ENCODE measurements around the gene AVL9. TPM values are rescaled to one million over a fixed set of nuclear protein-coding genes. Genes with fewer than 3 reads are reported as not detected.

AVL9 gene
- total and polyA plus RNA-seq, 9 of the 15 experiments (the other 6 are each of a cell fraction or from before 2014, with no cell fraction given): 6.4 to 66.2 (median 30.1) TPM

DNA sequence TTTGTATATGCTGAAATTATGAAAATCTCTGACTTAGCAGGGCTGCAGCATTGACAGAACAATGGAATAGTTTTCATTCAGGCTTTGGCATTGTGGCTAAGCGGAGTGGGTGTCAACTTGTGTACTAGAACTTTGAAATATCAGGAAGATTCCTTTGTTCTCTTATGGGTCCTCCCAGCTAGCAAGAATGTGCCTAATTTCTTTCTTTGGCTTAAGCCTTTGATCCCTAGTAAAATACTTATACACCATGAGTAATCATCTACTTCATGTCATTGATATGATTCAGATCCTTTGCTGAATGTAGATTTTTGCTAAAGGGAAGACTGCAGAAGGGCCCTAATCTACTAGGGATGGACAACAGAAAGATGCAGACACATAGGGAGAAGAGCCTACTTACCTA is 6.2 kb downstream of the AVL9 start (continued):
- TF ChIP-seq, protein P1, sequence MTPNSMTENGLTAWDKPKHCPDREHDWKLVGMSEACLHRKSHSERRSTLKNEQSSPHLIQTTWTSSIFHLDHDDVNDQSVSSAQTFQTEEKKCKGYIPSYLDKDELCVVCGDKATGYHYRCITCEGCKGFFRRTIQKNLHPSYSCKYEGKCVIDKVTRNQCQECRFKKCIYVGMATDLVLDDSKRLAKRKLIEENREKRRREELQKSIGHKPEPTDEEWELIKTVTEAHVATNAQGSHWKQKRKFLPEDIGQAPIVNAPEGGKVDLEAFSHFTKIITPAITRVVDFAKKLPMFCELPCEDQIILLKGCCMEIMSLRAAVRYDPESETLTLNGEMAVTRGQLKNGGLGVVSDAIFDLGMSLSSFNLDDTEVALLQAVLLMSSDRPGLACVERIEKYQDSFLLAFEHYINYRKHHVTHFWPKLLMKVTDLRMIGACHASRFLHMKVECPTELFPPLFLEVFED (CRISPR knock-in tag; conservative IDR thresholded peaks at IDR 0.05): no peak
- TF ChIP-seq ASH1L (IDR thresholded peaks at IDR 0.05; ENCODE audit: borderline replicate concordance, low read depth, partially characterized antibody) (no peak), SMARCE1 (IDR thresholded peaks at IDR 0.05) (no peak), RCOR1 (IDR thresholded peaks at IDR 0.05; ENCODE audit: borderline replicate concordance in 1 of 2, low read depth in 2 of 2, low read length in 2 of 2) (no peak)
- TF ChIP-seq, protein P2, sequence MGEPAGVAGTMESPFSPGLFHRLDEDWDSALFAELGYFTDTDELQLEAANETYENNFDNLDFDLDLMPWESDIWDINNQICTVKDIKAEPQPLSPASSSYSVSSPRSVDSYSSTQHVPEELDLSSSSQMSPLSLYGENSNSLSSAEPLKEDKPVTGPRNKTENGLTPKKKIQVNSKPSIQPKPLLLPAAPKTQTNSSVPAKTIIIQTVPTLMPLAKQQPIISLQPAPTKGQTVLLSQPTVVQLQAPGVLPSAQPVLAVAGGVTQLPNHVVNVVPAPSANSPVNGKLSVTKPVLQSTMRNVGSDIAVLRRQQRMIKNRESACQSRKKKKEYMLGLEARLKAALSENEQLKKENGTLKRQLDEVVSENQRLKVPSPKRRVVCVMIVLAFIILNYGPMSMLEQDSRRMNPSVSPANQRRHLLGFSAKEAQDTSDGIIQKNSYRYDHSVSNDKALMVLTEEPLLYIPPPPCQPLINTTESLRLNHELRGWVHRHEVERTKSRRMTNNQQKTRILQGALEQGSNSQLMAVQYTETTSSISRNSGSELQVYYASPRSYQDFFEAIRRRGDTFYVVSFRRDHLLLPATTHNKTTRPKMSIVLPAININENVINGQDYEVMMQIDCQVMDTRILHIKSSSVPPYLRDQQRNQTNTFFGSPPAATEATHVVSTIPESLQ (CRISPR knock-in tag; IDR thresholded peaks at IDR 0.05): no peak

DNA sequence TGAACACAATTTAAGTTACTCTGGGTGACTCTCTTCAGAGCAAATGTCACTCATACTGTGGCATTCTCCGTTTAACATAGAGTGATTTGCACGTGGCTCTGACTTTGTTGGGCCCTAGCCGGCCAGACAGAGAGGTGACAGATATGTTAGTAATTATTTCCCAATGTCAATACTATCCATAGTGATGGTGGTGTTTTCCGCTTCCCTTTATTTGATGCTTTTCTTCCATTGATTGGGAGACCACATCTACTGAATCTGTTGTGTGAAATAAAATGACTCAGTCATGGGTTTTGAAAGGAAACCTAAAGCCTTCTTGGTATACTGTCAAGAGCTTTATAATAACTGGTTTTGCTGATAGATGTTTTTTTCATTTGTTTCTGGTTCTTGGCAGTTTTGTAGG is 7.4 kb downstream of the AVL9 start:
- WGBS (ENCODE audit: insufficient coverage, low coverage, missing lambda C conversion rate): 51% methylated on average over 4 of the region's 4 CpGs
- BruUV-seq (replicated peaks): no TSS peak
- Histone ChIP-seq H3K4me1 (replicated peaks in 1 of 2; ENCODE audit: control insufficient read depth in 2 of 2, insufficient read depth in 2 of 2, low read length in 2 of 2) (peaks cover 6 to 33% of the 10 kb centered on the region in 2 experiments; a peak in 4 of 5 replicates), H3K4me3 (no peak overlapping the region), H3K27ac (ENCODE audit: extremely low read depth, low read depth, low read length) (peak overlapping the region; percentile 57; the same call in 2 of the 3 replicates), H3K9ac (ENCODE audit: insufficient read depth in 1 of 2, low read depth in 2 of 2, low read length in 2 of 2) (peak overlapping the region in 1 of 2 experiments; percentile 23; a peak in 1 of 4 replicates), H3K4me2 (ENCODE audit: insufficient read depth, low read length) (no peak overlapping the region), H3K36me3 (ENCODE audit: control insufficient read depth, insufficient read depth, low read length) (peaks cover 26% of the 10 kb centered on the region; the same call in 2 of the 3 replicates), H3K9me1 (ENCODE audit: control insufficient read depth, insufficient read depth, low read length) (no peaks in the 10 kb centered on the region), H2AFZ (ENCODE audit: low read depth, low read length) (no peak overlapping the region), H3K79me2 (ENCODE audit: control insufficient read depth, insufficient read depth, low read length) (peaks cover 97% of the 10 kb centered on the region), H3K27me3 (ENCODE audit: control insufficient read depth in 2 of 2, insufficient read depth in 2 of 2, low read length in 2 of 2) (no peaks in the 10 kb centered on the region), H3K9me3 (replicated peaks; ENCODE audit: control insufficient read depth, insufficient read depth, low read depth, low read length) (no peaks in the 10 kb centered on the region; the same call in 1 of the 2 replicates), H4K20me1 (replicated peaks; ENCODE audit: control insufficient read depth, insufficient read depth, low read length) (0 out of 2 replicates have a peak, but pooled peaks cover 3% of the 10 kb centered on the region)
- no peak for ATAC-seq
- no peak for TF ChIP-seq SIX5 (IDR thresholded peaks at IDR 0.05; ENCODE audit: borderline replicate concordance in 1 of 2, insufficient read depth in 1 of 2, low read depth in 1 of 2, low read length in 2 of 2)
- TF ChIP-seq ZNF140 (CRISPR knock-in tag; IDR thresholded peaks at IDR 0.05): no peak
- no peak for TF ChIP-seq XRCC5 (IDR thresholded peaks at IDR 0.05; ENCODE audit: low read depth, low read length)
- no peak for TF ChIP-seq ZNF347 (CRISPR knock-in tag; IDR thresholded peaks at IDR 0.05; ENCODE audit: low read depth)
- no peak for TF ChIP-seq U2AF2 (optimal IDR thresholded peaks at IDR 0.05; ENCODE audit: low read depth, low read length)
- TF ChIP-seq RB1 (IDR thresholded peaks at IDR 0.05; ENCODE audit: low read depth): no peak
- no peak for TF ChIP-seq KLF10 (CRISPR knock-in tag; IDR thresholded peaks at IDR 0.05)
- POLR2A ChIA-PET: interaction anchor here (0.8 kb wide), 1 partner anchor 748 kb away, joined by 3 read pairs; no protein-coding TSS in a partner anchor
- intact Hi-C loops (cut with micrococcal nuclease) (no loop called here), in situ Hi-C loops (cut with MboI) (no loop called here)
- FAIRE-seq: no peak
- no peak for DNase-seq (ENCODE audit: extremely low read depth in 1 of 4, low spot score in 3 of 4)
- CTCF ChIA-PET (ENCODE audit: low intra/inter-chr PET ratio): no interaction called here

Data from K562 (cell line).